Measurements from ENCODE around the gene AUTS2.

The AUTS2 gene

DNA sequence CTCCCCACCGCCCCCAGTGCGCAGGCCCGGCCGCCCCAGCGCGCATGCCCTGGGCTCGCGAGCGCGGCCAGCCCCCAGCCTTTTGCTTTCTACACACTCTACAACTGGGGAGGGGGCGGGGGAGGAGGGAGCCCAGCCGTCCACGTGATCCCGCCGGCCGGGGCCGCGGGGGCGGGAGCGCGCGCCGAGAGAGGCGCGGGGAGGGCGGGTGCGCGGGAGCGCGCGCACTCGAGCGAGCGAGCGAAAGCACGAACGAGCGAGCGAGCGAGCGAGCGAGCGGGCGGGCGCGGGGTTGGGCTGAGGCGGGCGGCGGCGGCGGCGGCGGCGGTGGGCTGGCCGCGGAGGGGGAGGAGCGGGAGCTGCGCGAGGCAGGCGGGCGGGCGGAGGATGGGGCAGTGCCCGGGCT is at the start of gene AUTS2:
AUTS2 (plus strand) TSS at position 395 of the 406 bp plus-strand sequence. CDS start 1,179 bp downstream, outside the sequence.
- DNase-seq (ENCODE audit: extremely low spot score): peak; percentile 90
- POLR2A ChIA-PET: no interaction called here
- CTCF ChIA-PET: no interaction called here
- TF ChIP-seq ELF4 (IDR thresholded peaks at IDR 0.05) (no peak), L3MBTL2 (conservative IDR thresholded peaks at IDR 0.05) (no peak), LEF1 (IDR thresholded peaks at IDR 0.05; ENCODE audit: borderline replicate concordance) (no peak), BHLHE40 (IDR thresholded peaks at IDR 0.05; ENCODE audit: borderline replicate concordance) (no peak), FOXK2 (IDR thresholded peaks at IDR 0.05) (no peak), FOXM1 (IDR thresholded peaks at IDR 0.05; ENCODE audit: borderline replicate concordance) (no peak), SUZ12 (IDR thresholded peaks at IDR 0.05) (no peak), ARNT (IDR thresholded peaks at IDR 0.05) (no peak), CTBP1 (IDR thresholded peaks at IDR 0.05; ENCODE audit: borderline replicate concordance) (no peak), FOXA1 (IDR thresholded peaks at IDR 0.05) (no peak), SP1 (IDR thresholded peaks at IDR 0.05) (no peak), HDGF (IDR thresholded peaks at IDR 0.05; ENCODE audit: borderline replicate concordance) (no peak), ZNF384 (IDR thresholded peaks at IDR 0.05) (no peak), TARDBP (IDR thresholded peaks at IDR 0.05) (no peak), NFRKB (IDR thresholded peaks at IDR 0.05) (no peak)
- TF ChIP-seq, protein P1, sequence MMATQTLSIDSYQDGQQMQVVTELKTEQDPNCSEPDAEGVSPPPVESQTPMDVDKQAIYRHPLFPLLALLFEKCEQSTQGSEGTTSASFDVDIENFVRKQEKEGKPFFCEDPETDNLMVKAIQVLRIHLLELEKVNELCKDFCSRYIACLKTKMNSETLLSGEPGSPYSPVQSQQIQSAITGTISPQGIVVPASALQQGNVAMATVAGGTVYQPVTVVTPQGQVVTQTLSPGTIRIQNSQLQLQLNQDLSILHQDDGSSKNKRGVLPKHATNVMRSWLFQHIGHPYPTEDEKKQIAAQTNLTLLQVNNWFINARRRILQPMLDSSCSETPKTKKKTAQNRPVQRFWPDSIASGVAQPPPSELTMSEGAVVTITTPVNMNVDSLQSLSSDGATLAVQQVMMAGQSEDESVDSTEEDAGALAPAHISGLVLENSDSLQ (IDR thresholded peaks at IDR 0.05): no peak

DNA sequence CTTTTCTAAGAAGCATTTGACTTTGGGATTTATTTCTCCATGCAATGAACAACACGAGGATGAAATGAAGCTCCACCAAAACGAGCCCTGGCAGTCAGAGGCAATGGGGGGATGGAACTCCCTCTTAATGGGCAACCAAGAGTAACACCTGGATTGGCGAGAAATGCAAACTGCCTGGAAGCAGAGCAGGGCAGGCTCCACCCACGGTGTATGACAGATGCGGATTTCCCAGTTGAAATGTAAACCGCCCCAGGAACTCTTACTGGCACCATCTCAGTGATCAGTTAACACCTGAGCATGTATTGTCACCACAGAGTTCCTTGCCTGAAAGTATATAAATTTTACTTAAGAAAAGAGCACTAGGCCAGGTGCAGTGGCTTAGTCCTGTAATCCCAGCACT is 47.3 kb upstream of the AUTS2 start:
- CTCF ChIA-PET: no interaction called here

DNA sequence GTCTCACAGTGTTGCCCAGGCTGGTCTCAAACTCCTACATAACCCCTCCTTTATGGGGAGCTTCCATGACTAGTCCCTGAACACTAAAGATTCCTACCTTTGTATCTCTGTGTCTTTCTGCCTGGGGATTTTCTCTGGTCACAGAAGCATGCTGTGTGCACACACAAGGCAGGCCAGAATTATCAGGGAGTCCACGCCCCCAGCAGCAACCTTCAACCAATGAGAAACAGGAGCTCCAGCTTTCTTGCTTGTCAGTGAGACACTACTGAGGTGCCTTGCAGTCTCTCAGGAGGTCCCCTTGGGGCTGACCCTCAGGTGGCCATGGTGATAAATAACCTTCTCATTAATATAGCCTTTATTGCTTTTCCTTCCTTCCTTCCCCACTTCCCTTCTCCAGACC is 45.1 kb upstream of the AUTS2 start:
- DNase-seq (ENCODE audit: extremely low spot score): no peak
- no peak for TF ChIP-seq NFRKB (IDR thresholded peaks at IDR 0.05)
- TF ChIP-seq CTBP1 (IDR thresholded peaks at IDR 0.05; ENCODE audit: borderline replicate concordance): no peak
- TF ChIP-seq HDGF (IDR thresholded peaks at IDR 0.05; ENCODE audit: borderline replicate concordance): no peak
- TF ChIP-seq SP1 (IDR thresholded peaks at IDR 0.05): no peak
- TF ChIP-seq, protein P1 (IDR thresholded peaks at IDR 0.05): no peak
- TF ChIP-seq ARNT (IDR thresholded peaks at IDR 0.05): no peak
- no peak for TF ChIP-seq FOXA1 (IDR thresholded peaks at IDR 0.05)
- CTCF ChIA-PET: no interaction called here
- POLR2A ChIA-PET: no interaction called here

More for the DNA sequence above, 47.3 kb upstream of the AUTS2 start:
- POLR2A ChIA-PET: no interaction called here
- no peak for TF ChIP-seq TARDBP (IDR thresholded peaks at IDR 0.05)
- TF ChIP-seq L3MBTL2 (conservative IDR thresholded peaks at IDR 0.05): no peak
- TF ChIP-seq, protein P1 (IDR thresholded peaks at IDR 0.05): no peak
- no peak for TF ChIP-seq CTBP1 (IDR thresholded peaks at IDR 0.05; ENCODE audit: borderline replicate concordance)
- no peak for TF ChIP-seq ARNT (IDR thresholded peaks at IDR 0.05)
- TF ChIP-seq FOXA1 (IDR thresholded peaks at IDR 0.05): no peak
- no peak for TF ChIP-seq NFRKB (IDR thresholded peaks at IDR 0.05)
- TF ChIP-seq ZNF384 (IDR thresholded peaks at IDR 0.05): no peak
- no peak for TF ChIP-seq SP1 (IDR thresholded peaks at IDR 0.05)
- no peak for TF ChIP-seq HDGF (IDR thresholded peaks at IDR 0.05; ENCODE audit: borderline replicate concordance)
- no peak for TF ChIP-seq FOXM1 (IDR thresholded peaks at IDR 0.05; ENCODE audit: borderline replicate concordance)
- no peak for TF ChIP-seq FOXK2 (IDR thresholded peaks at IDR 0.05)
- no peak for TF ChIP-seq SUZ12 (IDR thresholded peaks at IDR 0.05)
- no peak for TF ChIP-seq BHLHE40 (IDR thresholded peaks at IDR 0.05; ENCODE audit: borderline replicate concordance)
- no peak for DNase-seq (ENCODE audit: extremely low spot score)

DNA sequence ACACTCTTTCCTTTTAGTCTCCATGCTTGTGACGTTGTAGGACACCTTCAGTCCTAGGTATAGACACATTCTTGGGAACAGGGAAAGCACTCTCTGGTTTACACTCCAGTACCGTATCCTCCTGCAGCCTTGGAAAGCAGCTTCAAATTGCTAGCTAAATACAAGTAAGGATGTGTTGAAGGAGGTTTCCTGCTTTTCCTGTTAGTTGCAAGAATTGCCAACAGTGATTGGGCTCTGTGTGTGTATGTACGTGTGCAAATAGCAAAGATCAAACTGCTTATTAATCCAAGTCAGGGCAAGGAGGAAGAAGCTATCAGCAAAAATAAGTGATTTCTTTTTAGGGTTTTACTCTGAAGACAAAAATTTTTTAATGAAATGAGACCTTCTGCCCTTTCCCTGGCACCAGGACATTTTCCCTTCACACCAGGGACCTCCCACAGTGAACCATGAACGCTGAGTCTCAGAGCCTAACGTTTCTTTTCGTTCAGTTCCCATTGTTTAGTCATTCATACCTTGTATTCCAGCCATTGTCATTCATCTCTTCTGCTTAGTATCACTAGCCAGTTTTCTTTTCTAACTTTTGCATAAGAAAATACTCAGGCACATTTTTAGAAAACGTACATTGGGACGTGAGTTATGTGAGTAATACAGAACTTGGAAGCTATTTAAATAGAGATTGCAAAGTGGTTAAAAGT is 36.9 kb upstream of the AUTS2 start:
- DNase-seq (ENCODE audit: extremely low spot score): no peak
- CTCF ChIA-PET: no interaction called here
- POLR2A ChIA-PET: no interaction called here
- TF ChIP-seq FOXA1 (IDR thresholded peaks at IDR 0.05) (no peak), BHLHE40 (IDR thresholded peaks at IDR 0.05; ENCODE audit: borderline replicate concordance) (no peak), ARNT (IDR thresholded peaks at IDR 0.05) (no peak), HDGF (IDR thresholded peaks at IDR 0.05; ENCODE audit: borderline replicate concordance) (no peak), L3MBTL2 (conservative IDR thresholded peaks at IDR 0.05) (no peak), ELF4 (IDR thresholded peaks at IDR 0.05) (no peak), CTBP1 (IDR thresholded peaks at IDR 0.05; ENCODE audit: borderline replicate concordance) (no peak), LEF1 (IDR thresholded peaks at IDR 0.05; ENCODE audit: borderline replicate concordance) (no peak), TARDBP (IDR thresholded peaks at IDR 0.05) (no peak), NFRKB (IDR thresholded peaks at IDR 0.05) (no peak), ZNF384 (IDR thresholded peaks at IDR 0.05) (no peak), SP1 (IDR thresholded peaks at IDR 0.05) (no peak), FOXK2 (IDR thresholded peaks at IDR 0.05) (no peak), SUZ12 (IDR thresholded peaks at IDR 0.05) (no peak)
- TF ChIP-seq, protein P1 (IDR thresholded peaks at IDR 0.05): no peak

DNA sequence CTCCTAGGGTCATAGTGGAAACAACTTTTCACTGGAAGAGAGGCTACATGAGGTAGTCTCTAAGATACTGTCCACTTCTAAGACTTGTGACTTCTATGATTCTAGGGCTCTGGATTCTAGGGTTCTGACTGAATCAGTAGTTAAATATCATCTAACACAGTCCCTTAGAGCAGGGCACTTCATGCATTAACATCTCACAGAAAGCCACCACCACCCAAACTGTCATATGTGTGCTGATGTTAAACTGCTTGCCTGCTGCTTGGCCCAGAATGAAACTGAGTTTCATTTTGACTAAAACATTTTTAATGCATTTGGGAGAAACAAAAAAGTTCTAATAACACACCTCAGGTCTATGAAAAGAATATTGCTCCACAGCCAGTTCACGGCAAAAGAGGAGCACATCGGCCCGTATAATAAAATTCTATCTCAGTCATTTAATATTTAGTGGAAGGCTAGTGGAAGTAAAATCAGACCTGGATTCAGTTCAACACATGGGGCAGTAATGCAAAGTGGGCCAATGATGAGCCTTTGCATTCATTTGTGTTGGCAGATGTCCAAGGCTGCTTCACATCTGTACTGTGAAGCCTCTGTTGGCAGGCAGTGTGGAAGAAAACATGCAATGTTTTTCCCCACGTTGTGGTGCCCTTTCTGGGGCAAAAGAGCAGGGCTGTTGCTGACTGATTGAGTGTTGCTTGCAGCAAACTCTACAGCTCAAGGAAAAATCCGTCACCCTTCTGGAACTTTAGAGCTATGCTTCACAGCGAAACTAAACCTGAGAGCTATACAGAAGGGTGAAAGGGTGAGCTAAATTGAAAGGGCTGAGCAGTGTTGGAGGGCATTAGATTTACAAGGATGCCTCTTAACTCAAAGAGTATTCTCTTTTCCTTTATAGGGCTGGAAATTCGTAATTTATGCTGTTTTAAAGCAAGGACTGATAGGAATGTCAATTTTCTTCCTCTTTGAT is 33.5 kb upstream of the AUTS2 start:
- TF ChIP-seq SUZ12 (IDR thresholded peaks at IDR 0.05) (no peak), ARNT (IDR thresholded peaks at IDR 0.05) (no peak), BHLHE40 (IDR thresholded peaks at IDR 0.05; ENCODE audit: borderline replicate concordance) (no peak), ELF4 (IDR thresholded peaks at IDR 0.05) (no peak), FOXK2 (IDR thresholded peaks at IDR 0.05) (no peak), ZNF384 (IDR thresholded peaks at IDR 0.05) (no peak), LEF1 (IDR thresholded peaks at IDR 0.05; ENCODE audit: borderline replicate concordance) (no peak), CTBP1 (IDR thresholded peaks at IDR 0.05; ENCODE audit: borderline replicate concordance) (no peak), NFRKB (IDR thresholded peaks at IDR 0.05) (no peak)
- ChIA-PET POLR2A (no interaction called here), CTCF (no interaction called here)
- peak; percentile 46 for DNase-seq (ENCODE audit: extremely low spot score)
